ENCODE measurements around the gene ASPG.

The ASPG gene

GRCh38 chr14:104157016-104157928 is 71.8 kb downstream of the ASPG start:
- in situ Hi-C loops (cut with HindIII; ENCODE audit: low sequenced_read_pairs), result no loop called here

- in situ Hi-C loops (cut with HindIII; ENCODE audit: low sequenced_read_pairs), result no loop called here
Measured at GRCh38 chr14:104158827-104159798, 73.6 kb downstream of the ASPG start.

- in situ Hi-C loops (cut with HindIII; ENCODE audit: low sequenced_read_pairs), result no loop called here
Measured at GRCh38 chr14:104159990-104160389, 74.5 kb downstream of the ASPG start.

- in situ Hi-C loops (cut with HindIII; ENCODE audit: low sequenced_read_pairs), result no loop called here
Measured at GRCh38 chr14:104161602-104162367, 76.3 kb downstream of the ASPG start.

GRCh38 chr14:104162495-104162894 is 77.0 kb downstream of the ASPG start:
- in situ Hi-C loops (cut with HindIII; ENCODE audit: low sequenced_read_pairs), result no loop called here

GRCh38 chr14:104163541-104163940 is 78.0 kb downstream of the ASPG start:
- in situ Hi-C loops (cut with HindIII; ENCODE audit: low sequenced_read_pairs), result no loop called here

- in situ Hi-C loops (cut with HindIII; ENCODE audit: low sequenced_read_pairs), result no loop called here
Measured at GRCh38 chr14:104164041-104164440, 78.5 kb downstream of the ASPG start.

- in situ Hi-C loops (cut with HindIII; ENCODE audit: low sequenced_read_pairs), result no loop called here
Measured at GRCh38 chr14:104164512-104164911, 79.0 kb downstream of the ASPG start.
